ENCODE measurements around the gene CRTAC1.

Gene CRTAC1

GRCh38 chr10:98035599-98035998, 5.2 kb upstream of the CRTAC1 start:
- Histone ChIP-seq H4K12ac (ENCODE audit: low read depth, low read length) (no peak overlapping the region), H2AFZ (ENCODE audit: insufficient read depth, low read length, poor library complexity) (no peak overlapping the region), H3K23ac (ENCODE audit: low read length) (no peak overlapping the region), H4K91ac (ENCODE audit: low read depth, low read length) (no peak overlapping the region), H3K4me1 (ENCODE audit: control insufficient read depth in 1 of 2, insufficient read depth in 2 of 2, low read length in 2 of 2) (peaks cover 2 to 3% of the 10 kb centered on the region in 2 experiments), H3K18ac (ENCODE audit: low read length) (no peak overlapping the region), H2BK12ac (ENCODE audit: low read length) (no peak overlapping the region), H3K4ac (ENCODE audit: low read depth, low read length) (no peak overlapping the region), H3K27ac (ENCODE audit: low read depth, low read length) (no peak overlapping the region), H3K14ac (ENCODE audit: low read length) (no peak overlapping the region), H3K27me3 (ENCODE audit: insufficient read depth, low read length) (peaks cover 32% of the 10 kb centered on the region), H3K4me3 (ENCODE audit: low read depth, low read length) (no peak overlapping the region), H2AK5ac (ENCODE audit: low read length) (no peak overlapping the region), H3K79me2 (ENCODE audit: control insufficient read depth, insufficient read depth, low read length, poor library complexity) (no peaks in the 10 kb centered on the region), H2BK5ac (ENCODE audit: low read depth, low read length, poor library complexity) (no peak overlapping the region), H3K9me3 (ENCODE audit: insufficient read depth, low read depth, low read length) (peaks cover 3% of the 10 kb centered on the region), H2BK120ac (ENCODE audit: insufficient read depth, low read length, poor library complexity) (no peak overlapping the region), H3K9ac (ENCODE audit: low read length) (no peak overlapping the region), H3K4me2 (ENCODE audit: low read length) (no peak overlapping the region), H3K79me1 (ENCODE audit: low read length) (no peaks in the 10 kb centered on the region), H3K36me3 (ENCODE audit: control insufficient read depth in 1 of 2, insufficient read depth in 2 of 2, low read length in 2 of 2) (no peaks in the 10 kb centered on the region), H4K8ac (ENCODE audit: low read depth, low read length) (no peak overlapping the region)
- DNase-seq, result no peak
- WGBS (ENCODE audit: extremely low coverage, insufficient coverage, insufficient read length), result no CpG with 5 or more reads among the region's 1 CpG

- Histone ChIP-seq H2AFZ (ENCODE audit: insufficient read depth, low read length, poor library complexity) (no peak overlapping the region), H3K27me3 (ENCODE audit: insufficient read depth, low read length) (peaks cover 53% of the 10 kb centered on the region), H3K18ac (ENCODE audit: low read length) (no peak overlapping the region), H3K9me3 (ENCODE audit: insufficient read depth, low read depth, low read length) (peaks cover 5% of the 10 kb centered on the region), H3K4me1 (ENCODE audit: control insufficient read depth in 1 of 2, insufficient read depth in 2 of 2, low read length in 2 of 2) (peaks cover 7 to 11% of the 10 kb centered on the region in 2 experiments), H3K4me3 (ENCODE audit: low read depth, low read length) (no peak overlapping the region), H2AK5ac (ENCODE audit: low read length) (no peak overlapping the region), H3K79me1 (ENCODE audit: low read length) (no peaks in the 10 kb centered on the region), H4K8ac (ENCODE audit: low read depth, low read length) (no peak overlapping the region), H3K4me2 (ENCODE audit: low read length) (no peak overlapping the region), H4K91ac (ENCODE audit: low read depth, low read length) (no peak overlapping the region), H2BK5ac (ENCODE audit: low read depth, low read length, poor library complexity) (no peak overlapping the region), H3K23ac (ENCODE audit: low read length) (no peak overlapping the region), H4K12ac (ENCODE audit: low read depth, low read length) (no peak overlapping the region), H3K36me3 (ENCODE audit: control insufficient read depth in 1 of 2, insufficient read depth in 2 of 2, low read length in 2 of 2) (no peaks in the 10 kb centered on the region), H2BK120ac (ENCODE audit: insufficient read depth, low read length, poor library complexity) (no peak overlapping the region), H3K4ac (ENCODE audit: low read depth, low read length) (no peak overlapping the region), H3K9ac (ENCODE audit: low read length) (no peak overlapping the region), H2BK12ac (ENCODE audit: low read length) (no peak overlapping the region), H3K79me2 (ENCODE audit: control insufficient read depth, insufficient read depth, low read length, poor library complexity) (no peaks in the 10 kb centered on the region), H3K27ac (ENCODE audit: low read depth, low read length) (no peak overlapping the region), H3K14ac (ENCODE audit: low read length) (no peak overlapping the region)
- no CpG with 5 or more reads among the region's 3 CpGs for WGBS (ENCODE audit: extremely low coverage, insufficient coverage, insufficient read length)
- no peak for DNase-seq
These were observed 3.1 kb upstream of the CRTAC1 start for GRCh38 chr10:98033515-98033914.

- Histone ChIP-seq H3K79me1 (ENCODE audit: low read length) (no peaks in the 10 kb centered on the region), H2BK120ac (ENCODE audit: insufficient read depth, low read length, poor library complexity) (no peak overlapping the region), H2AFZ (ENCODE audit: insufficient read depth, low read length, poor library complexity) (no peak overlapping the region), H2BK12ac (ENCODE audit: low read length) (no peak overlapping the region), H3K27me3 (ENCODE audit: insufficient read depth, low read length) (peaks cover 54% of the 10 kb centered on the region), H4K8ac (ENCODE audit: low read depth, low read length) (no peak overlapping the region), H4K12ac (ENCODE audit: low read depth, low read length) (no peak overlapping the region), H3K79me2 (ENCODE audit: control insufficient read depth, insufficient read depth, low read length, poor library complexity) (no peaks in the 10 kb centered on the region), H4K91ac (ENCODE audit: low read depth, low read length) (no peak overlapping the region), H3K4ac (ENCODE audit: low read depth, low read length) (no peak overlapping the region), H3K27ac (ENCODE audit: low read depth, low read length) (no peak overlapping the region), H3K9ac (ENCODE audit: low read length) (no peak overlapping the region), H3K4me1 (ENCODE audit: control insufficient read depth in 1 of 2, insufficient read depth in 2 of 2, low read length in 2 of 2) (peaks cover 7 to 11% of the 10 kb centered on the region in 2 experiments), H3K36me3 (ENCODE audit: control insufficient read depth in 1 of 2, insufficient read depth in 2 of 2, low read length in 2 of 2) (no peaks in the 10 kb centered on the region), H3K18ac (ENCODE audit: low read length) (no peak overlapping the region), H3K4me3 (ENCODE audit: low read depth, low read length) (no peak overlapping the region), H3K9me3 (ENCODE audit: insufficient read depth, low read depth, low read length) (peaks cover 5% of the 10 kb centered on the region), H2AK5ac (ENCODE audit: low read length) (no peak overlapping the region), H3K14ac (ENCODE audit: low read length) (no peak overlapping the region), H3K4me2 (ENCODE audit: low read length) (no peak overlapping the region), H3K23ac (ENCODE audit: low read length) (no peak overlapping the region), H2BK5ac (ENCODE audit: low read depth, low read length, poor library complexity) (no peak overlapping the region)
- WGBS (ENCODE audit: extremely low coverage, insufficient coverage, insufficient read length), result no CpG with 5 or more reads among the region's 12 CpGs
- no peak for DNase-seq
These were observed 1.0 kb upstream of the CRTAC1 start for GRCh38 chr10:98031440-98031839.

DNA sequence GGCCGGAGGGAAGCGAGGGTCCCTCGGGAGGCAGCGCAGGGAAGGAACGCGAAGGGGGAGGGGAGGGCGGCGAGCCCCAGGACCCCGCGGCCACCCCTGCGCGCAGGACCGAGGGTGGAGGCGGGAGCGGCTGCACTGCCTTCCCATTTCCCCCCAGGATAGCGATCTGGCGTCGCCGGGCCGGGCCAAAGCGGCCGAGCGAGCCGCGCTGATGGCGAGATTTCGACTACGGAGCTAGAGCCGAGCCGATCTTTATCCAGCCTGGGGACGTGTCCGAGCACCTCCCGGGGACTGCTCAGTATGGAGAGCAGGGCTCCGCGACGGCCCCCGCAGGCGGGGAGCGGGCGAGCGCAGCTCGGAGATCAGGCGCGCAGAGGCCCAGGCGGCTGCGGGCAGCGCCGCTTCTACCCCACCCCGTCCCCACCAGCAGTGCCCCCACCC, 590 bp upstream of the CRTAC1 start:
- H3K18ac ChIP-seq (ENCODE audit: low read length), result no peak overlapping the region
- no peaks in the 10 kb centered on the region for H3K36me3 ChIP-seq (ENCODE audit: control insufficient read depth in 1 of 2, insufficient read depth in 2 of 2, low read length in 2 of 2)
- peak overlapping the region; percentile 55 for H3K4me3 ChIP-seq (ENCODE audit: low read depth, low read length)
- H4K12ac ChIP-seq (ENCODE audit: low read depth, low read length), result no peak overlapping the region
- no peak overlapping the region for H3K9ac ChIP-seq (ENCODE audit: low read length)
- WGBS (ENCODE audit: extremely low coverage, insufficient coverage, insufficient read length), result no CpG with 5 or more reads among the region's 49 CpGs
- H2AK5ac ChIP-seq (ENCODE audit: low read length), result no peak overlapping the region
- H3K27ac ChIP-seq (ENCODE audit: low read depth, low read length), result no peak overlapping the region
- H3K4me2 ChIP-seq (ENCODE audit: low read length), result peak overlapping the region; percentile 85
- DNase-seq, result no peak
- peaks cover 7 to 11% of the 10 kb centered on the region in 2 experiments for H3K4me1 ChIP-seq (ENCODE audit: control insufficient read depth in 1 of 2, insufficient read depth in 2 of 2, low read length in 2 of 2)
- H3K23ac ChIP-seq (ENCODE audit: low read length), result no peak overlapping the region
- no peak overlapping the region for H2BK12ac ChIP-seq (ENCODE audit: low read length)
- H3K27me3 ChIP-seq (ENCODE audit: insufficient read depth, low read length), result peaks cover 54% of the 10 kb centered on the region
- no peaks in the 10 kb centered on the region for H3K79me2 ChIP-seq (ENCODE audit: control insufficient read depth, insufficient read depth, low read length, poor library complexity)
- H3K79me1 ChIP-seq (ENCODE audit: low read length), result no peaks in the 10 kb centered on the region
- H2BK5ac ChIP-seq (ENCODE audit: low read depth, low read length, poor library complexity), result no peak overlapping the region
- H3K4ac ChIP-seq (ENCODE audit: low read depth, low read length), result no peak overlapping the region
- no peak overlapping the region for H3K14ac ChIP-seq (ENCODE audit: low read length)
- peak overlapping the region; percentile 18 for H2AFZ ChIP-seq (ENCODE audit: insufficient read depth, low read length, poor library complexity)
- H2BK120ac ChIP-seq (ENCODE audit: insufficient read depth, low read length, poor library complexity), result no peak overlapping the region
- H3K9me3 ChIP-seq (ENCODE audit: insufficient read depth, low read depth, low read length), result peaks cover 5% of the 10 kb centered on the region
- H4K8ac ChIP-seq (ENCODE audit: low read depth, low read length), result no peak overlapping the region
- no peak overlapping the region for H4K91ac ChIP-seq (ENCODE audit: low read depth, low read length)

All from trophoblast cell (in vitro differentiated cells and primary cell).